ENCODE data around the gene OBSCN. TPM values are rescaled to one million over a fixed set of nuclear protein-coding genes. Genes with fewer than 3 reads are reported as not detected.

The OBSCN gene
- polyA plus RNA-seq: 2.3 TPM

GRCh38 chr1:228207851-228208821 lies at the start of gene OBSCN:
OBSCN (plus strand) TSS chr1:228208044; CDS start chr1:228211784, 3,740 bp downstream.
- H3K27ac Mint-ChIP-seq: no peak within 1 kb of the TSS
- H3K27me3 Mint-ChIP-seq: no peaks in the 10 kb centered on the region

GRCh38 chr1:228158151-228159007 lies 49.5 kb upstream of the OBSCN start:
- H3K36me3 Mint-ChIP-seq: peaks cover 2% of the 10 kb centered on the region
- H3K27ac Mint-ChIP-seq: no peak overlapping the region
- peaks cover 2% of the 10 kb centered on the region for H3K27me3 Mint-ChIP-seq
- H3K4me1 Mint-ChIP-seq: no peaks in the 10 kb centered on the region
- H3K4me3 Mint-ChIP-seq: no peak overlapping the region
- no peaks in the 10 kb centered on the region for H3K9me3 Mint-ChIP-seq

More at GRCh38 chr1:228207851-228208821, at the start of gene OBSCN:
- no peaks in the 10 kb centered on the region for H3K36me3 Mint-ChIP-seq
- no peaks in the 10 kb centered on the region for H3K4me1 Mint-ChIP-seq
- no peaks in the 10 kb centered on the region for H3K9me3 Mint-ChIP-seq
- H3K4me3 Mint-ChIP-seq: no peak within 1 kb of the TSS

- peaks cover 2% of the 10 kb centered on the region for H3K27me3 Mint-ChIP-seq
- H3K4me1 Mint-ChIP-seq: no peaks in the 10 kb centered on the region
- no peak overlapping the region for H3K27ac Mint-ChIP-seq
- no peaks in the 10 kb centered on the region for H3K36me3 Mint-ChIP-seq
- H3K9me3 Mint-ChIP-seq: no peaks in the 10 kb centered on the region
- no peak overlapping the region for H3K4me3 Mint-ChIP-seq
Measured at GRCh38 chr1:228159008-228159665, 48.7 kb upstream of the OBSCN start.

- Mint-ChIP-seq H3K9me3 (no peaks in the 10 kb centered on the region), H3K4me1 (peaks cover 3 to 6% (median 5%) of the 10 kb centered on the region in 3 donors), H3K27ac (no peak overlapping the region), H3K27me3 (peaks cover 2% of the 10 kb centered on the region), H3K36me3 (no peaks in the 10 kb centered on the region), H3K4me3 (no peak overlapping the region)
Measured at GRCh38 chr1:228160201-228160761, 47.6 kb upstream of the OBSCN start.

GRCh38 chr1:228161362-228161761 lies 46.5 kb upstream of the OBSCN start:
- Mint-ChIP-seq H3K4me3 (no peak overlapping the region), H3K27me3 (peaks cover 2% of the 10 kb centered on the region), H3K9me3 (no peaks in the 10 kb centered on the region), H3K27ac (peak overlapping the region in 1 of 3 donors; percentile 23), H3K4me1 (peaks cover 3 to 6% (median 5%) of the 10 kb centered on the region in 3 donors), H3K36me3 (no peaks in the 10 kb centered on the region)

- no peaks in the 10 kb centered on the region for H3K9me3 Mint-ChIP-seq
- H3K27me3 Mint-ChIP-seq: peaks cover 2% of the 10 kb centered on the region
- H3K4me3 Mint-ChIP-seq: no peak overlapping the region
- H3K27ac Mint-ChIP-seq: peak overlapping the region in 1 of 3 donors; percentile 18
- H3K36me3 Mint-ChIP-seq: no peaks in the 10 kb centered on the region
- H3K4me1 Mint-ChIP-seq: peaks cover 6 to 11% (median 9%) of the 10 kb centered on the region in 3 donors
Measured at GRCh38 chr1:228161866-228162265, 46.0 kb upstream of the OBSCN start.

- no peak overlapping the region for H3K4me3 Mint-ChIP-seq
- no peaks in the 10 kb centered on the region for H3K36me3 Mint-ChIP-seq
- H3K4me1 Mint-ChIP-seq: peaks cover 8 to 12% (median 10%) of the 10 kb centered on the region in 3 donors
- H3K27ac Mint-ChIP-seq: no peak overlapping the region
- no peaks in the 10 kb centered on the region for H3K9me3 Mint-ChIP-seq
- H3K27me3 Mint-ChIP-seq: peaks cover 2% of the 10 kb centered on the region
Measured at GRCh38 chr1:228162286-228163006, 45.4 kb upstream of the OBSCN start.

- peaks cover 2% of the 10 kb centered on the region for H3K27me3 Mint-ChIP-seq
- no peak overlapping the region for H3K4me3 Mint-ChIP-seq
- peak overlapping the region in 1 of 3 donors; percentile 95 for H3K27ac Mint-ChIP-seq
- H3K36me3 Mint-ChIP-seq: no peaks in the 10 kb centered on the region
- peaks cover 12 to 16% (median 13%) of the 10 kb centered on the region in 3 donors for H3K4me1 Mint-ChIP-seq
- no peaks in the 10 kb centered on the region for H3K9me3 Mint-ChIP-seq
Measured at GRCh38 chr1:228163007-228163753, 44.7 kb upstream of the OBSCN start.

GRCh38 chr1:228163776-228164519 lies 43.9 kb upstream of the OBSCN start:
- Mint-ChIP-seq H3K36me3 (no peaks in the 10 kb centered on the region), H3K4me3 (peak overlapping the region in 2 of 4 donors; percentile 87 to 89), H3K27me3 (peaks cover 2% of the 10 kb centered on the region), H3K4me1 (peaks cover 12 to 19% (median 17%) of the 10 kb centered on the region in 3 donors), H3K27ac (peak overlapping the region; percentile 77 to 95 (median 91)), H3K9me3 (no peaks in the 10 kb centered on the region)

- Mint-ChIP-seq H3K4me3 (peak overlapping the region; percentile 87 to 98 (median 92)), H3K36me3 (peaks cover 2% of the 10 kb centered on the region), H3K9me3 (no peaks in the 10 kb centered on the region), H3K27ac (peak overlapping the region; percentile 94 to 98 (median 95)), H3K27me3 (peaks cover 2% of the 10 kb centered on the region), H3K4me1 (peaks cover 12 to 22% (median 17%) of the 10 kb centered on the region in 3 donors)
Measured at GRCh38 chr1:228164561-228165371, 43.1 kb upstream of the OBSCN start.

- Mint-ChIP-seq H3K9me3 (no peaks in the 10 kb centered on the region), H3K4me1 (peaks cover 12 to 24% (median 17%) of the 10 kb centered on the region in 3 donors)
Measured at GRCh38 chr1:228165372-228166169, 42.3 kb upstream of the OBSCN start, which contains the start of gene IBA57. IBA57 (plus strand) TSS chr1:228165804; CDS start chr1:228165817, 13 bp downstream.

More at GRCh38 chr1:228165372-228166169, 42.3 kb upstream of the OBSCN start, which contains the start of gene IBA57:
- Mint-ChIP-seq H3K36me3 (peaks cover 2% of the 10 kb centered on the region), H3K27ac (peak within 1 kb of the TSS; percentile 95 to 98 (median 97)), H3K27me3 (peaks cover 2% of the 10 kb centered on the region), H3K4me3 (peak within 1 kb of the TSS; percentile 87 to 98 (median 92))

Data from IgD-negative memory B cell (primary cell).